Subcutaneous abdominal adipose tissue (tissue), 5 donors: ENCODE measurements around the gene PLD1.

Source experiments
- H3K27ac ChIP-seq: one replicate; pipeline ENCODE4 v1.7.0; 2013; ENCODE audit warnings: low read depth, mild to moderate bottlenecking, inconsistent platforms, low read length, moderate library complexity
- H3K27me3 ChIP-seq, 5 donors: one replicate each; pipeline ENCODE4 v1.7.0; 2013; ENCODE audit warnings: low read length in 5 of 5, inconsistent platforms in 1 of 5; ENCODE audit not compliant: control insufficient read depth in 5 of 5, insufficient read depth in 4 of 5
- H3K36me3 ChIP-seq, 5 donors: one replicate each; pipeline ENCODE4 v1.7.0; 2013; ENCODE audit warnings: low read length in 5 of 5; ENCODE audit not compliant: control insufficient read depth in 5 of 5, insufficient read depth in 5 of 5
- H3K4me1 ChIP-seq, 5 donors: one replicate each; pipeline ENCODE4 v1.7.0; 2013; ENCODE audit warnings: low read length in 5 of 5, mild to moderate bottlenecking in 3 of 5, moderate library complexity in 1 of 5; ENCODE audit not compliant: control insufficient read depth in 5 of 5, insufficient read depth in 5 of 5
- H3K4me3 ChIP-seq, 5 donors: one replicate each; pipeline ENCODE4 v1.7.0; 2013; ENCODE audit warnings: low read length in 5 of 5, low read depth in 1 of 5
- H3K9ac ChIP-seq, 5 donors: one replicate each; pipeline ENCODE4 v1.7.0; 2013; ENCODE audit warnings: low read length in 5 of 5, mild to moderate bottlenecking in 4 of 5, moderate library complexity in 3 of 5
- H3K9me3 ChIP-seq, 5 donors: one replicate each; pipeline ENCODE4 v1.7.0; 2013; ENCODE audit warnings: low read length in 5 of 5; ENCODE audit not compliant: control insufficient read depth in 5 of 5
- donor health status: healthy.
- donor health status: healthy.
- donor health status: healthy.
- donor health status: healthy.
- donor health status: healthy.

Gene PLD1

GRCh38 chr3:171847133-171847532 is 36.9 kb upstream of the PLD1 start:
- Histone ChIP-seq H3K9ac (no peak overlapping the region), H3K27ac (no peak overlapping the region), H3K9me3 (no peaks in the 10 kb centered on the region), H3K27me3 (no peaks in the 10 kb centered on the region), H3K36me3 (no peaks in the 10 kb centered on the region), H3K4me3 (no peak overlapping the region), H3K4me1 (peaks cover 0 to 24% (median 10%) of the 10 kb centered on the region in 5 donors)

- Histone ChIP-seq H3K9me3 (no peaks in the 10 kb centered on the region), H3K4me1 (peaks cover 0 to 24% (median 12%) of the 10 kb centered on the region in 5 donors), H3K27ac (no peak overlapping the region), H3K36me3 (no peaks in the 10 kb centered on the region), H3K4me3 (no peak overlapping the region), H3K9ac (no peak overlapping the region), H3K27me3 (no peaks in the 10 kb centered on the region)
These were observed 36.3 kb upstream of the PLD1 start for GRCh38 chr3:171846597-171846996.

GRCh38 chr3:171845481-171846284 is 35.4 kb upstream of the PLD1 start:
- Histone ChIP-seq H3K36me3 (no peaks in the 10 kb centered on the region), H3K4me3 (no peak overlapping the region), H3K27me3 (no peaks in the 10 kb centered on the region), H3K9me3 (no peaks in the 10 kb centered on the region), H3K9ac (no peak overlapping the region), H3K4me1 (peaks cover 0 to 24% (median 12%) of the 10 kb centered on the region in 5 donors), H3K27ac (no peak overlapping the region)

GRCh38 chr3:171844873-171845272 is 34.6 kb upstream of the PLD1 start:
- Histone ChIP-seq H3K9me3 (no peaks in the 10 kb centered on the region), H3K4me1 (peaks cover 0 to 20% (median 12%) of the 10 kb centered on the region in 5 donors), H3K9ac (no peak overlapping the region), H3K36me3 (no peaks in the 10 kb centered on the region), H3K27me3 (no peaks in the 10 kb centered on the region), H3K27ac (no peak overlapping the region), H3K4me3 (no peak overlapping the region)

- Histone ChIP-seq H3K36me3 (no peaks in the 10 kb centered on the region), H3K27ac (peak within 1 kb of the TSS; percentile 15), H3K27me3 (no peaks in the 10 kb centered on the region)
These were observed 32.7 kb upstream of the PLD1 start, which contains the start of gene TMEM212 for GRCh38 chr3:171842864-171843518. TSS of gene TMEM212 (plus strand) at chr3:171843349. CDS start at chr3:171843384, 35 bp downstream.

GRCh38 chr3:171841620-171842000 is 31.3 kb upstream of the PLD1 start:
- no peaks in the 10 kb centered on the region for H3K27me3 ChIP-seq
- no peaks in the 10 kb centered on the region for H3K36me3 ChIP-seq
- H3K4me1 ChIP-seq, result peaks cover 2 to 33% (median 24%) of the 10 kb centered on the region in 5 donors
- no peak overlapping the region for H3K27ac ChIP-seq
- no peak overlapping the region for H3K9ac ChIP-seq
- no peaks in the 10 kb centered on the region for H3K9me3 ChIP-seq
- H3K4me3 ChIP-seq, result no peak overlapping the region

More at GRCh38 chr3:171842864-171843518, 32.7 kb upstream of the PLD1 start, which contains the start of gene TMEM212:
- Histone ChIP-seq H3K4me3 (no peak within 1 kb of the TSS), H3K9ac (no peak within 1 kb of the TSS), H3K4me1 (peaks cover 2 to 29% (median 26%) of the 10 kb centered on the region in 5 donors), H3K9me3 (no peaks in the 10 kb centered on the region)

- no peaks in the 10 kb centered on the region for H3K27me3 ChIP-seq
- no peaks in the 10 kb centered on the region for H3K36me3 ChIP-seq
- H3K4me3 ChIP-seq, result no peak overlapping the region
- H3K4me1 ChIP-seq, result peaks cover 2 to 33% (median 24%) of the 10 kb centered on the region in 5 donors
- H3K9ac ChIP-seq, result no peak overlapping the region
- H3K9me3 ChIP-seq, result no peaks in the 10 kb centered on the region
- H3K27ac ChIP-seq, result no peak overlapping the region
These were observed 30.7 kb upstream of the PLD1 start for GRCh38 chr3:171840811-171841619.

GRCh38 chr3:171840445-171840810 is 30.1 kb upstream of the PLD1 start:
- Histone ChIP-seq H3K9me3 (no peaks in the 10 kb centered on the region), H3K4me3 (no peak overlapping the region), H3K9ac (no peak overlapping the region), H3K27ac (no peak overlapping the region), H3K4me1 (peaks cover 2 to 33% (median 24%) of the 10 kb centered on the region in 5 donors), H3K27me3 (no peaks in the 10 kb centered on the region), H3K36me3 (no peaks in the 10 kb centered on the region)

GRCh38 chr3:171839270-171839669 is 29.0 kb upstream of the PLD1 start:
- Histone ChIP-seq H3K4me1 (peaks cover 2 to 37% (median 29%) of the 10 kb centered on the region in 5 donors), H3K27ac (peak overlapping the region; percentile 72), H3K4me3 (no peak overlapping the region), H3K27me3 (no peaks in the 10 kb centered on the region), H3K9me3 (no peaks in the 10 kb centered on the region), H3K36me3 (no peaks in the 10 kb centered on the region), H3K9ac (no peak overlapping the region)
